NCI-H146 treated with DMSO at 0.1 percent for 48 hours (cell line): Measurements from ENCODE around the gene ILF2.

Source experiments
- DNase-seq: peaks from one replicate; lab custom pipeline; 2025; ENCODE audit not compliant: unreplicated experiment; lab: John Stamatoyannopoulos, UW

Gene ILF2

GRCh38 chr1:153628638-153629342 is 42.0 kb downstream of the ILF2 start:
- DNase-seq: no peak

- DNase-seq: no peak
Measured at GRCh38 chr1:153627715-153628626, 42.8 kb downstream of the ILF2 start, which contains the start of gene S100A1. TSS of gene S100A1 (plus strand) at chr1:153628434. CDS start at chr1:153630522, 2,088 bp downstream.

GRCh38 chr1:153626904-153627714 is 43.7 kb downstream of the ILF2 start, which contains the start of gene S100A13:
TSS of gene S100A13 (minus strand) at chr1:153627505. CDS start at chr1:153626472, 1,033 bp downstream.
- DNase-seq: peak; percentile 90

GRCh38 chr1:153626477-153626903 is 44.3 kb downstream of the ILF2 start:
- DNase-seq: no peak

- DNase-seq: no peak
Measured at GRCh38 chr1:153624965-153625611, 45.7 kb downstream of the ILF2 start.

- no peak for DNase-seq
Measured at GRCh38 chr1:153623101-153623500, 47.7 kb downstream of the ILF2 start.

GRCh38 chr1:153619171-153619570 is 51.6 kb downstream of the ILF2 start:
- DNase-seq: no peak

- DNase-seq: no peak
Measured at GRCh38 chr1:153617663-153618062, 53.1 kb downstream of the ILF2 start.

GRCh38 chr1:153616917-153617311 is 53.9 kb downstream of the ILF2 start:
- DNase-seq: no peak

GRCh38 chr1:153616144-153616916 is 54.5 kb downstream of the ILF2 start, which contains the start of gene S100A14:
TSS of gene S100A14 (minus strand) at chr1:153616325. CDS start at chr1:153615858, 467 bp downstream.
- DNase-seq: no peak

- DNase-seq: no peak
Measured at GRCh38 chr1:153615406-153615805, 55.4 kb downstream of the ILF2 start.

GRCh38 chr1:153614906-153615305 is 55.9 kb downstream of the ILF2 start:
- no peak for DNase-seq

GRCh38 chr1:153614189-153614900 is 56.4 kb downstream of the ILF2 start:
- DNase-seq: no peak

- DNase-seq: no peak
Measured at GRCh38 chr1:153613406-153613805, 57.4 kb downstream of the ILF2 start.

- no peak for DNase-seq
Measured at GRCh38 chr1:153612755-153613331, 58.0 kb downstream of the ILF2 start, which contains the start of gene S100A16. TSS of gene S100A16 (minus strand) at chr1:153613137. CDS start at chr1:153608151, 4,986 bp downstream.

- DNase-seq: no peak
Measured at GRCh38 chr1:153612111-153612754, 58.6 kb downstream of the ILF2 start.
